GM21825 (cell line): ENCODE data around the gene GEN1.
"Not testable (repeated sequence)": the region's sequence is repeated elsewhere in the genome, so short reads cannot be mapped to it uniquely, and the experiment has no call there.

Experiments used
- ATAC-seq: cut with Tn5 transposase; IDR thresholded peaks from one replicate; pipeline ENCODE4 v1.9.1; 2021; ENCODE audit warnings: mild to moderate bottlenecking, moderate library complexity; ENCODE audit not compliant: unreplicated experiment

The GEN1 gene

DNA sequence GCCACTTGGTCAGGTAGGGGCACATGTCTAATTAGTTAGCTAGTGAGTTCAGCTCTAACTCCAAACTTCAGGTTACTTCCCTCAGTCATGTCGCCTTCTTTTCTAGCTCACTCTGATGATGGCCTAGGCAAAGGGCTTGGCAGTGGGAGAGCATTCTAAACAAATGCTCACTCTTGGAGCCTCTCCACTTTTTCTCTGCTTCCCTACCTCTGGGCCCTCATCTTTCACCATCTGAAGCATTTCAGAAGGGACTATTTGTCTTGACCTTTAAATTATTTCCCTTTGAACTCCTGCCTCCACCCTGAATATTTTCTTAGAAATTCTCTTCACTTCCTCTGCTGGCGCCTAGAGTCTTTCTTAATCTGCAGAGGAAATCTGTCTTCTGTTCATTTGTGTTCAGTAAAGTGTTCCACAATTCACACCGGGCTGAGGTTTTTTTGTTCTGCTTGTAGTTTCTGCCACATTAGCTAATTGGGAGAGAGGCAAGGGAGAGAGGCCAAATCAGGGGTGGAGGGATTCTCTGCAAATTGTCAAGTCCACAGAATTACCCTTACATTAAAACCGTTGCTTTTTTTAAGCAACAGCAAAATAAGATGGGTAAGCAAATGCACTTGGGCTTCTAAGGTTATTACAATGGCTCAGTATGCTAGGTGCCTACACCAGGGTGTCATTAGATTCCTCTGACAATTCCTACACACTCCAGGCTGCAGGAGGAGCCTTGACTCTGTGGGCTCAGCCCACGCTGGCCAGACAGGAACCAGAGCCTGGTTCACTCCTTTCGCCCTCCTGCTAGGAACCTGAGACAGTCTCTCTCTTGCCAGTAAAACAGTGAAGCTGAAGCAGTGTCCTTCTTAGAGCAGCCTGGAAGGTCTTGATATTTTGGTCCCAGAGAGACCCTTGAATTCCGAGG, 67.9 kb downstream of the GEN1 start:
- ATAC-seq, result peak; percentile 37

GRCh38 chr2:17822445-17823117, 68.6 kb downstream of the GEN1 start:
- ATAC-seq, result peak; percentile 62

DNA sequence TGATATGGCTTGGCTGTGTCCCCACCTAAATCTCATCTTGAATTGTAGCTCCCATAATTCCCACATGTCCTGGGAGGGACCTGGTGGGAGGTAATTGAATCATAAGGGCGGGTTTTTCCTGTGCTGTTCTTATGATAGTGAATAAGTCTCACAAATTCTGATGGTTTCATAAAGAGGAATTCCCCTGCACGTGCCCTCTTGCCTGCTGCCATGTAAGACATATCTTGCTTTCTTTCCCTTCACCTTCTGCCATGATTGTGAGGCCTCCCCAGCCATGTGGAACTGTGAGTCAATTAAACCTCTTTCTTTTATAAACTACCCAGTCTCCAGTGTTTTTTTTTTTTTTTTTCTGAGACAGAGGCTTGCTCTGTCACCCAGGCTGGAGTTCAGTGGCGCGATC, 69.7 kb downstream of the GEN1 start:
- not testable (repeated sequence) for ATAC-seq

DNA sequence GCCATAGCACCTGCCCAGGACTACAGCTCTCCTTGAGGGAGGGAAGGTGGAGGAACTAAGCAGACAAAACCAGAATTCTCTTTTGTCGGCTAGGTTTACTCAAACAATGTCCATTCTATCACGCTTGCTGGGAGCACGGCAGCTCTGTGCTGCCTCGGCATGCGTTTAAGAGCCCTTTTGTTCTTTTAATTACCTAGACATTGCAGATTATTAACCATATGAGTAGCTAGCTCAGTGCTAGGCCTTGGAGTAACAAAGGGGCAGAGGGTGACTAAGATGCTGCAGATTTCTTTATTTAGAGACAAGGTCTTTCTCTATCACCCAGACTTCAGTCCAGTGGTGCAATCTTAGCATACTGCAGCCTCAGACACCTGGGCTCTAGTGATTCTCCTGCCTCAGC, 73.4 kb downstream of the GEN1 start:
- ATAC-seq, result no peak

GRCh38 chr2:17827785-17828184, 73.8 kb downstream of the GEN1 start:
- no peak for ATAC-seq

- peak; percentile 94 for ATAC-seq
These were observed 76.4 kb downstream of the GEN1 start for GRCh38 chr2:17830053-17831034.

DNA sequence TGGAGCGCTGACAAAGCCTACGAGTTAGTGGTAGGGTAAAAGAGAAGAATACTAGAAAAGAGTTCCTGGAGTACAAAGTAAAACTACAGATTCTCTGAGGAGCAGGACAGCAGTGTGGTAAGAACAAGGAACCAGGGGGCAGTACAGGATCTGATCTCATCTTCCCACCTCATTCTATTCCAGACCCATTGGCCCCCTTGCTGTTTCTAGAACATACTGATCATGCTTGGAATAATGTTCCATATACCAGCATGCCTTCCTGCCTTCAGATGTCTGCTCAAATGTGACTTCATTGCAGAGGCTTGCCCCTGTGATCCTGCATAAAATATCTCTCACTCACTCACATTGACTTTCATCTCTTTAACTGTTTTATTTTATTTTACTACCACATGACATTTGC, 81.6 kb downstream of the GEN1 start:
- ATAC-seq, result no peak
